GM11168 (cell line): ENCODE data around the gene VPS13D.
"Not testable (repeated sequence)": the region's sequence is repeated elsewhere in the genome, so short reads cannot be mapped to it uniquely, and the experiment has no call there.

Experiments
- in situ Hi-C: fragments of 300-500 bp; cut with MboI; formaldehyde crosslinking; loops from one replicate; pipeline ENCODE4 v1.12.0; 2022; ENCODE audit warnings: low sequenced_read_pairs; ENCODE audit not compliant: unreplicated experiment

The VPS13D gene

GRCh38 chr1:12525311-12526181 lies 295.7 kb downstream of the VPS13D start:
- in situ Hi-C loops = no loop called here

- in situ Hi-C loops = no loop called here
These were observed 297.7 kb downstream of the VPS13D start for GRCh38 chr1:12527564-12527963.

GRCh38 chr1:12528021-12528852 lies 298.4 kb downstream of the VPS13D start:
- in situ Hi-C loops = no loop called here

DNA sequence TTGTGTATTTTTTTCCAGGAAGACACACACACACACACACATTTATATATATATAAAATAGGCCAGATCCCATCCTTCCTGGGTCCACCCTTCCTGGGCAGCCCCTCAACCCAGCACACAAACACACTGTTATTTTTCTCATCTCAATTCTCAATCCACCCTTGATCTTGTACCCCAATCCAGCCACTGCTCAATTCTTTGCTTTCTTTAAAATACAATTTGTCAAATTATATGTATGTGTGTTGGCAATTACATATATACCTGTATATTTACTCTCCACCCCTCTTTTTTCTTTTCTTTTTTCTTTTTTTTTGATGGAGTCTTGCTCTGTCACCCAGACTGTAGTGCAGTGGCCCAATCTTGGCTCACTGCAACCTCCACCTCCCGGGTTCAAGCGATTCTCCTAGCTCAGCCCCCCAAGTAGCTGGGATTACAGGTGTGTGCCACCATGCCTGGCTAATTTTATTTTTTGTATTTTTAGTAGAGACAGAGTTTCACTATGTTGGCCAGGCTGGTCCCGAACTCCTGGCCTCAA lies 299.9 kb downstream of the VPS13D start:
- in situ Hi-C loops = no loop called here

GRCh38 chr1:12530462-12531178 lies 300.8 kb downstream of the VPS13D start:
- in situ Hi-C loops = no loop called here

DNA sequence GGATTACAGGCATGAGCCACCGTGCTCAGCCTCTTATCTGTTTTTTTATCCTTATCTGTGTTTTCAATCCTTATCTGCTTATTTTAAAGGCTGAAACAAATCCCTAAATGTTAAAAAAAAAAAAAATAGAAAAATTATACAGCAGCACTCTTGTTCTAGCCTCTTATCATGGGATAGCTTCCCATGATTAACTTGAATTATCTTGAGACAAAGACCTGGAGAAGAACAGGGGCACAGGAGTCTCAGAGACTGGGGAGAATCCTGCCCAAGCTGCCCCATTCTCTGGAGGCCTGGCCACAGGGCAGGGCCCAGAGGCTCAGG lies 301.3 kb downstream of the VPS13D start:
- in situ Hi-C loops = no loop called here

- in situ Hi-C loops = no loop called here
These were observed 302.8 kb downstream of the VPS13D start for GRCh38 chr1:12532405-12533315.

- in situ Hi-C loops = no loop called here
These were observed 306.3 kb downstream of the VPS13D start for GRCh38 chr1:12536023-12536639.

GRCh38 chr1:12537294-12537693 lies 307.5 kb downstream of the VPS13D start:
- in situ Hi-C loops = no loop called here

DNA sequence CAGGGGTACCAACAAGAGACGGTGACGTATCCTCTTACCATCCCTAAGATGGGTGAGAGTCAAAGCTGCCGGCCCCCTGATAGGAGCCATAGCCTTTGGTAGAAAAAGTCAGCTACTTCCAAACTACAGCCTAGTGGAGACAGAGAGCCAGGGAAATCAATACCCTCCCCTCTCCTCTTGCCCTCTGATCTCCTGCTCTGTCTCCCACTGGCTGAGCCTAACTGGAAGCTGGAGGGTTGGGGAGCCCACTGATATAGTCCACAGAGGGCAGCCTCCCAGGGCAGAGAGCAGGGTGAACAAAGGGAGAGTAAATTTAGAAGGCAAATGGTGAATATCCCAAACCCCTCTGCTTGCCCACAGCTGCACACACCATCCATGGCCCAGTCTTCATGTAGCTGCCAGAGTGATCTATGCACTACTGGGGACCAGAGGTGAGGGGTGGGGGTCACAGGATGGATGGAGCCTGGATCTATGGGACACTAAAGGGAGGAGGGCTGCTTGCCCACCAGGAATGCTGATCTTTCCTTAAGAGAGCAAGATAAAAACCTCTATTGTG lies 308.2 kb downstream of the VPS13D start:
- in situ Hi-C loops = no loop called here

DNA sequence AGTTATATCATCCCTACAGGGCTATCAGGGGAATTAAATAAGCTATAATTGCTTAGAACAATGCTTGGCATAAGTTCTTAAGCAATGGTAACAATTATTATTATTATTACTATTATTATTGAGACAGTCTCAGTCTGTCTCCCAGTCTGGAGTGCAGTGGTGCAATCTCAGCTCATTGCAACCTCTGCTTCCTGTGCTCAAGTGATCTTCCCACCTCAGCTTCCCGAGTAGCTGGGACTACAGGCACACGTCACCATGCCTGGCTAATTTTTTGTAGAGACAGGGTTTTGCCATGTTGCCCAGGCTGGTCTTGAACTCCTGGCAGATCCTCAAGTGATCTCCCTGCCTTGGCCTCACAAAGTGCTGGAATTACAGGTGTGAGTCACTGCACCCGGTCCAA lies 308.7 kb downstream of the VPS13D start:
- in situ Hi-C loops = not testable (repeated sequence)

- in situ Hi-C loops = no loop called here
These were observed 309.5 kb downstream of the VPS13D start for GRCh38 chr1:12539320-12539704.

DNA sequence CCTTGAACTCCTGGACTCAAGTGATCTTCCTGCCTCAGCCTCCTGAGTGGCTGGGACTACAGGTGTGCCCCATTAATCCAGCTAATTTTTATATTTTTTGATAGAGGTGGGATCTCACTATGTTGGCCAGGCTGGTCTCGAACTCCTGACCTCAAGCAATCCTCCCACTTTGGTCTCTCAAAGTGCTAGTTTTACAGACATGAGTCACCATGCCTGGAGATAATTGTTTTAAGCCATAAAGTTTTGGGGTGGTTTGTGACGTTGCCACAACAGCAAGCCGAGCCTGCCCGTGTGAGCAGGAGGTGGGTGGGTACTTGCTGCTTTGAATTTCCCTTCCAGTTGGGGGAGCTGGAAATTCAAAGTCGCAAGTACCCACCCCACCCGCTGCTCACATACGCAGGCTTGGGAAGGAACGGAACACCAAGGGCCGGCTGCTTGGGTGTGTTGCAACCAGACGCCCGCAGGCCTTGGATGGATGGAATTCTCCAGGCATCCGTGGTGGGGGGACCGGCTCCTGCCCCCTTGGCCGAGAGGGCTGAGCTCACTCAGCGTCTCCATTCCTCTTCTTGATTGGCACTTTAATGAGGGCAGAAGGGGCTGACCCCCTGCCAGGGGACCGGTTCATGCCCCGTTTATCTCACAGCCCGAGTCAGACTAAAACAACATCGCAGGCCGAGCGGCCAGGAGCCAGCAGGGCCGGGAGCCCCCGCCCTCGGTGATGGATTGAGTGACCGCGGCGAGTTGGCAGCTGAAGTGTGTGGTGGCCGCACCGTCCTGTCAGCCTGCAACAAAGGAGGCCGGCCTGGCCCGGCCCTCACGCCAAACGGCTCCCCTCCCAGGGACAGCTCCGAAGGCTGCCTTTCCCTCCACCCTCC lies 310.1 kb downstream of the VPS13D start:
- in situ Hi-C loops = no loop called here

- in situ Hi-C loops = no loop called here
These were observed 310.9 kb downstream of the VPS13D start for GRCh38 chr1:12540580-12541273.

DNA sequence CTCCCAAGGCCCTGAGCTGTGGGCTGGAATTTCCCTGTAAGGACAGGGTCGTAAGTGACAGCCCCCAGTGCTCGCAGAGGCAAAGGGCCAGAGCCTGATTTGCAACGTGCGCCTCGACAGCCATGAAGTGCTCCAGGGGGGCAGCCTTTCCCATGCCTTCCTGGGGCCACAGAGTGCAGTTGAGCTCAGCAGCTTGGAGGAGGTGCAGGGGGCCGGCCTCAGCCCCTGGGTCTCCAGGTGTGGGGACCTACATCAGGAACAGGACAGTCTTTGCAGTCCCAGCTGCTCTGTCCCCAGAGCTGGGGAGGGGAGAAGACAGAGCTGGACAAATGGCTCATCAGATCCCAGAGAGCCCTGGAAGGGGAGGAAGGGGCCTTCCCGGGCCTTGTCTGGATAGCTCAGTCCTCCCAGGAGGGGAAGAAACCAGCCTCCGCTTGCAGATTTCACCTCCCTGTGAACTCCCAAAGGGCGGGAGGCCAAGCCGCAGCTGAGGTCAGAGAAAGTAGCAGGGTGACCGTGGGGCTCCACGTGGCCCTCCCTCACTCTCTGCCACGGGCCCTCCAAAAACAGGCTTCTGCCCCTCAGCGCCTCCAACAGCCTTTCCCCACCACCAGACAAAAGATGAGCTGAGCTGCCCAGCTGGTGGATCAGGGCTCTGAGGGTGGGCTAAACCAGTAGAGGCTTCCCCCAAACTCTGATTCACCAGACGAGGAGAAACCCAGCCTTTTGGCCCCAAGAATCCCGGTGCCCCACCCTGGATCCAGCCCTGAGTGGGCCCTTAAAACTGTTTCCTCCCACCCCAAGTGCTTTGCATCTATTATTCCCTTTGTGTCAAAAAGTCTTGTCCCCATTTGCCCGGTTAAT lies 311.7 kb downstream of the VPS13D start:
- in situ Hi-C loops = no loop called here

DNA sequence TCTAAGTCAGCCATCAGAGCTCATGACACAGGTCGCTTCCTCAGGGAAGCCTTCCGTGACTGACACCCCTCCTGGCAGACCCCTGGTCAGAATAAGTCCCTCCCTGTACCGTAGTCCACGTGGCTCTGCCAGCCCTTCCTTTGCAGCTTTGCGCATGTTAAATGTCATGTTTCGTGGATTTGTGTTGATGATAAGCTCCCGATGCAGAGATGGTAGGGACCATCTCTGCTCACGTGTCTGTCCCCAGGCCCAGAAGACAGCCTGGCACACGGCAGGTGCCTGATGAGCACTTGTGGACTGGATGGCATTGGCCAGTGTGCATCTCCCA lies 312.3 kb downstream of the VPS13D start:
- in situ Hi-C loops = no loop called here
